ENCODE data around the gene WDR18. TPM values are rescaled to one million over a fixed set of nuclear protein-coding genes. Genes with fewer than 3 reads are reported as not detected.

WDR18 gene
- total and polyA plus RNA-seq, 4 experiments from 2014 or later: 44.3 to 79.7 (median 57.1) TPM

DNA sequence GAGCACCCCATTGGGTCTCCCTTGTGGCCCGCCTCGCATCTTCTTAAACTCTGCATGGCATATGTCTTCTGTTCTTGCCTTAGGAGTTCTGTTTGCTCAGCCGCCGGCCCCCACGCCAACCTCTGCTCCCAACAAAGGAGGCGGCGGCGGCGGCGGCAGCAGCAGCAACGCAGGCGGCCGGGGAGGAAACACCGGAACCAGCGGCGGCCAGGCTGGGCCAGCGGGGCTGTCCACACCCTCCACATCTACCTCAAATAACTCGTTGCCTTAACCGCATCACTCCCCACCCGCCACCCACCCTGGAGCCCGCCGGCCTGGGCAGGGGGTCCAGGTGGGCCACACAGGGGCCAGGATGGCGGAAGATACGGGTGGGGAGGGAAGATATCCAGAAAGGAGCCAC is 12.3 kb upstream of the WDR18 start:
- intact Hi-C loops (cut with micrococcal nuclease): no loop called here
- no peaks in the 10 kb centered on the region for H3K27me3 Mint-ChIP-seq
- POLR2A ChIA-PET (ENCODE audit: partially characterized antibody): interaction anchor here (1.0 kb wide), 1 partner anchor 12 kb away, joined by 3 read pairs; the partner anchor contains the start of gene WDR18

DNA sequence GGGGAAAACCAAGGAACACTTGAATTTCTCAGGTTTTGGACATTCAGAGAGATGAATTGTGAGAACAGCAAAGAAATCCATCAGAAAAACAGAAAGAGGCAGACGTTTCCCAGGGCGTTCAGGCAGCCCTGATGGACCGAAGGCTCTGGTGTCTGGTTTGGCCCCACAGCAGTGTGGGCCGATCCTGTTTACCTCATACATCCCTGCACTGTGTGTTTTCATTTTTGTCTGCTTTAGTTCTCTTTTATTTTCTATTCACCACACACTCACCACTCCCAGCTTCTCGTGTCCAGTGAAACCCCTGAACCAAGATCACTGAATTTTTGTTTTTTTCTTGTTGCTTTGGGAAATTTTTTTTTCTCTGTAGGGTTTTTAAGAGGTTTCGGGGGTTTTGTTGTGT is 11.9 kb upstream of the WDR18 start:
- no peak for DNase-seq
- Mint-ChIP-seq H3K4me3 (no peak overlapping the region), H3K36me3 (peaks cover 16 to 26% of the 10 kb centered on the region in 2 donors), H3K27me3 (no peaks in the 10 kb centered on the region), H3K27ac (no peak overlapping the region), H3K4me1 (no peaks in the 10 kb centered on the region), H3K9me3 (peaks cover 0 to 9% (median 6%) of the 10 kb centered on the region in 8 donors)
- Histone ChIP-seq H3K4me3 (ENCODE audit: low read length in 2 of 2) (no peak overlapping the region), H3K27me3 (ENCODE audit: insufficient read depth, low read length) (no peaks in the 10 kb centered on the region), H3K36me3 (ENCODE audit: insufficient read depth, low read length) (peaks cover 4% of the 10 kb centered on the region), H3K9me3 (ENCODE audit: control insufficient read depth in 1 of 2, low read length in 2 of 2) (peaks cover 0 to 7% of the 10 kb centered on the region in 2 donors), H3K27ac (ENCODE audit: low read depth, low read length) (no peak overlapping the region), H3K4me1 (ENCODE audit: insufficient read depth, low read length) (no peaks in the 10 kb centered on the region)
- intact Hi-C loops (cut with micrococcal nuclease): no loop called here
- CTCF ChIA-PET (ENCODE audit: partially characterized antibody): interaction anchor here (1.9 kb wide), 1 partner anchor 108 kb away, joined by 7 read pairs; no protein-coding TSS in a partner anchor
- POLR2A ChIA-PET (ENCODE audit: partially characterized antibody): no interaction called here

More for the DNA sequence above, 12.3 kb upstream of the WDR18 start:
- no peak overlapping the region for H3K4me3 ChIP-seq (ENCODE audit: low read length in 2 of 2)
- H3K9me3 ChIP-seq (ENCODE audit: control insufficient read depth in 1 of 2, low read length in 2 of 2): peaks cover 0 to 7% of the 10 kb centered on the region in 2 donors
- no peaks in the 10 kb centered on the region for H3K27me3 ChIP-seq (ENCODE audit: insufficient read depth, low read length)
- Mint-ChIP-seq H3K27ac (no peak overlapping the region), H3K4me3 (no peak overlapping the region), H3K9me3 (peaks cover 0 to 9% (median 6%) of the 10 kb centered on the region in 8 donors), H3K4me1 (no peaks in the 10 kb centered on the region), H3K36me3 (peaks cover 17 to 27% of the 10 kb centered on the region in 2 donors)
- H3K27ac ChIP-seq (ENCODE audit: low read depth, low read length): no peak overlapping the region
- no peaks in the 10 kb centered on the region for H3K4me1 ChIP-seq (ENCODE audit: insufficient read depth, low read length)
- H3K36me3 ChIP-seq (ENCODE audit: insufficient read depth, low read length): peaks cover 4% of the 10 kb centered on the region
- DNase-seq: no peak
- CTCF ChIA-PET (ENCODE audit: partially characterized antibody): interaction anchor here (1.1 kb wide), 1 partner anchor 10 kb away, joined by 3 read pairs; no protein-coding TSS in a partner anchor

DNA sequence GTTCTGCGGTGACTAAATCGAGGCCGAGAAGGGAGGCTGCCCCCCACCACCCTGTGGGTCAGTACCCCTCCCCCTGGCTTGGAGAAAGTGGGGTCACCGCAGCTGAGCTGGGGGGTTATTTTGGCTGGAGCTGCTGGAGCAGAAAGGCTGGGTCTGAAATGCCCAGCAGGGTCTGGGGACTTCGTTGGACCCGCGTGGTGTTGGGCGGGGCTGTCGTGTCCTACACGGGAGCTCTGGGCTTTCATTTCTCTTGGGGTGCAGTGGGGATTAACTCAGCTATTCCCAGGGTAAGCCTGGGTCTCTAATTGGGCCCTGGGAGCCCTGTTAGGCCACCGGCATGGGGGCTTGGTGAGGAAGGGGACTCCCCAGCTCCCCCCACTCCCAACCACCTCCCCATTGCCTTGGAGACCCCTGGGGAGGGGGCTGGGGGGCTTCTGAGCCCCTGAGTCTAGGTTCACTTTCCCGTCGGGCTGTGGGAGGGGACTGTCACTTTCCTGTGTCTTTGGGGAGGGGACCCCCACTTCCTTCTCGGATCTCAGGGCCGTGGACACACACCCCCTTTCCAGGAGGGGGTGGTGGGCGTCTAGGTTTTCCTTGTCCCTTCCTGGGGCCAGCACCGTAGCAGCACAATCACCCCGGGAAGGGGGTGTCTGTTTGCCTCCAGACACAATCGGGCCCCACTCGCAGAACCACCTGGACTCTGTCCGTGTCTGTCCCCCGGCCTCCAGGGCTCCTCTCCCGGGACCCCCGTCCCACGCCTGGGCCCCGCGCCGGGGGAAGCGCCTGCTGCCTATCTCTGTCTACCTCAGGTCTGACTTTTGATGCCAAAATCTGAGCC is 10.2 kb upstream of the WDR18 start:
- Histone ChIP-seq H3K27ac (ENCODE audit: low read depth, low read length) (no peak overlapping the region), H3K36me3 (ENCODE audit: insufficient read depth, low read length) (no peaks in the 10 kb centered on the region), H3K9me3 (ENCODE audit: control insufficient read depth in 1 of 2, low read length in 2 of 2) (peaks cover 0 to 7% of the 10 kb centered on the region in 2 donors), H3K4me3 (ENCODE audit: low read length in 2 of 2) (no peak overlapping the region), H3K4me1 (ENCODE audit: insufficient read depth, low read length) (no peaks in the 10 kb centered on the region), H3K27me3 (ENCODE audit: insufficient read depth, low read length) (no peaks in the 10 kb centered on the region)
- no peaks in the 10 kb centered on the region for H3K27me3 Mint-ChIP-seq
- intact Hi-C loops (cut with micrococcal nuclease): no loop called here
- POLR2A ChIA-PET (ENCODE audit: partially characterized antibody): interaction anchor here (1.2 kb wide), 1 partner anchor 10 kb away, joined by 4 read pairs; the partner anchor contains the start of gene WDR18
- H3K27ac Mint-ChIP-seq: no peak overlapping the region
- peaks cover 0 to 9% (median 6%) of the 10 kb centered on the region in 8 donors for H3K9me3 Mint-ChIP-seq
- H3K36me3 Mint-ChIP-seq: peaks cover 8 to 16% of the 10 kb centered on the region in 2 donors
- CTCF ChIA-PET (ENCODE audit: partially characterized antibody): interaction anchor here (1.0 to 1.9 kb wide), 3 partner anchors 8 to 110 kb away, joined by 3 to 7 read pairs (median 3); no protein-coding TSS in a partner anchor
- H3K4me3 Mint-ChIP-seq: no peak overlapping the region
- H3K4me1 Mint-ChIP-seq: no peaks in the 10 kb centered on the region
- DNase-seq: peak in 1 of 5 donors; percentile 13

DNA sequence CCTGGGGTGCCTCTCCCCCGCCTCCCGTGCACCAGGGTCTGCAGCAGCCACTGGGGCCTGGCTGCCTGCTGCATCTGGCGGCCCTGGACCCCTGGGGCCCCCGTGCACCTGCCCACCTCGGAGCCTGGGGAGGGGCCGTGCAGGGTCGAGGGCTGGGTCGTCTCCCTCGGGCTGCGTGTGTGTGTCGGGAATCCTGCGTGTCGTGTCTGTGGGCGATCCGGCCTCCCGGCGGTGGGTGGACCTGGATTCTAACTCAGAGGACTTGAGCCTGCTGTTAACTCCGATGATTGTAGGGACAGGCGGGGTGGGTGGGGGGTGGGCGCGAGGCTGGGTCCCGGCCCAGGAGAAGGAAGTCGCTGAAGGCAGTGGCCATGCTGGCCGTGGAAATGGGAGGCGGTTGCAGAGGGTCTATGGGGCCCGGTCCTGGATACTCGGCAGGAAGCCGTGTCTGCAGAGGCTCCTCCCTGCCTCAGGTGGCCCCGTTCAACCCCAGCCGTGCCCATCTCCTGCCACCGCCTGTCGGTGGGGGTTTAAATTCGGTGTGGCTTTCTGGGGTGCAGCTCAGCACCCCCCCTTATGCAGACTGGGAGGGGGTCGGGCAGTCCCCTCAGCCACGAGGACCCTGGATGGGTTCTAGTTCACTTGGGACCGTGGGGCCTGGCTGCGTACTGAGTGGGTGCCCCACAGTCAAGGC is 9.4 kb upstream of the WDR18 start:
- no peaks in the 10 kb centered on the region for H3K4me1 Mint-ChIP-seq
- no peak overlapping the region for H3K27ac ChIP-seq (ENCODE audit: low read depth, low read length)
- no peaks in the 10 kb centered on the region for H3K27me3 ChIP-seq (ENCODE audit: insufficient read depth, low read length)
- POLR2A ChIA-PET (ENCODE audit: partially characterized antibody): no interaction called here
- peaks cover 0 to 9% (median 6%) of the 10 kb centered on the region in 8 donors for H3K9me3 Mint-ChIP-seq
- H3K4me3 ChIP-seq (ENCODE audit: low read length in 2 of 2): no peak overlapping the region
- peaks cover 0 to 7% of the 10 kb centered on the region in 2 donors for H3K9me3 ChIP-seq (ENCODE audit: control insufficient read depth in 1 of 2, low read length in 2 of 2)
- no peak overlapping the region for H3K4me3 Mint-ChIP-seq
- intact Hi-C loops (cut with micrococcal nuclease): no loop called here
- DNase-seq: peak in 1 of 5 donors; percentile 14
- no peak overlapping the region for H3K27ac Mint-ChIP-seq
- H3K36me3 Mint-ChIP-seq: peaks cover 8 to 16% of the 10 kb centered on the region in 2 donors
- H3K4me1 ChIP-seq (ENCODE audit: insufficient read depth, low read length): no peaks in the 10 kb centered on the region
- H3K27me3 Mint-ChIP-seq: no peaks in the 10 kb centered on the region
- no peaks in the 10 kb centered on the region for H3K36me3 ChIP-seq (ENCODE audit: insufficient read depth, low read length)
- CTCF ChIA-PET (ENCODE audit: partially characterized antibody): no interaction called here

DNA sequence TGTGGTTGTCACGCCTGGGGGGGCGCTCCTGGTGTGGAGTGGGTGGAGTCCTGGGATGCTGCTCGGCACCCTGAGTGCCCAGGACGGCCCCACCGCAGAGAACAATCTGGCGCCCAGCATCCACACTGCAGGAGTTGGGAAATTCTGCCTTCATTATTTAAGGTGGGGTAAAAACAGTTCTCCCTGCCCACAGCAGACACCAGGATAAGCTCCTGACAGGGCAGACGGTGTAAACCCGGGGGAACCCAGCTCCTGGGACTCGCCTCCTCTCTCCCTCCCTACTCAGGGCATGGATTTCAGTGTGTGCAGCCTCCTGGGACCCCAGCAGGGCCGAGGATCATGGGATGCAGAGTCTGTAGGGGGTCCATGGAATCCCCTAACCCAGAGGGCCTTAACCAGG is 7.7 kb upstream of the WDR18 start:
- Mint-ChIP-seq H3K36me3 (peaks cover 3 to 7% of the 10 kb centered on the region in 2 donors), H3K27me3 (no peaks in the 10 kb centered on the region), H3K9me3 (peaks cover 0 to 2% (median 0%) of the 10 kb centered on the region in 8 donors), H3K4me1 (no peaks in the 10 kb centered on the region), H3K27ac (no peak overlapping the region), H3K4me3 (no peak overlapping the region)
- no peak overlapping the region for H3K27ac ChIP-seq (ENCODE audit: low read depth, low read length)
- H3K27me3 ChIP-seq (ENCODE audit: insufficient read depth, low read length): no peaks in the 10 kb centered on the region
- ChIA-PET POLR2A (ENCODE audit: partially characterized antibody) (no interaction called here), CTCF (ENCODE audit: partially characterized antibody) (interaction anchor here (0.6 kb wide), 1 partner anchor 50 kb away, joined by 4 read pairs; no protein-coding TSS in a partner anchor)
- peak in 1 of 5 donors; percentile 10 for DNase-seq
- no peaks in the 10 kb centered on the region for H3K4me1 ChIP-seq (ENCODE audit: insufficient read depth, low read length)
- intact Hi-C loops (cut with micrococcal nuclease): no loop called here
- H3K4me3 ChIP-seq (ENCODE audit: low read length in 2 of 2): no peak overlapping the region
- no peaks in the 10 kb centered on the region for H3K9me3 ChIP-seq (ENCODE audit: control insufficient read depth in 1 of 2, low read length in 2 of 2)
- no peaks in the 10 kb centered on the region for H3K36me3 ChIP-seq (ENCODE audit: insufficient read depth, low read length)

DNA sequence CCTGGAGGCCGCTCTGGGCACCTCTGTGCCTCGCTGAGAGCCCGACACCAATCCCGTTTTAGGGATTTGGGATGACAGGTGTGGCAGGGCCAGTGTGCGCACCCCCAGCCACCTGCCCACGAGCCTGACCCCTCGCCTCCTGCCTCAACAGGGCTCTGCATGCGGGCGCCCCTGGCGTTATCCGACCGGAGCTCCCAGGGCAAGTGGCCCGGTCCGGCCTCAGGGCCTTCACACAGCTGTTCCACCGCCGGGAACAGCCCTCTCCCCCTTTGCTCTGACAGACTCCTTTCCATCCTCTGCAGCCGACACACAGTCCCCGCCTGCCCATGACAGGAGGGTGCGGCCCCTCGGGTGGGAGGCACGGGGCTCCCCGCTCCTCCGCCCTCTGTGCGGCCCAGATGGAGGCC is 7.1 kb upstream of the WDR18 start:
- POLR2A ChIA-PET (ENCODE audit: partially characterized antibody): no interaction called here
- CTCF ChIA-PET (ENCODE audit: partially characterized antibody): no interaction called here

DNA sequence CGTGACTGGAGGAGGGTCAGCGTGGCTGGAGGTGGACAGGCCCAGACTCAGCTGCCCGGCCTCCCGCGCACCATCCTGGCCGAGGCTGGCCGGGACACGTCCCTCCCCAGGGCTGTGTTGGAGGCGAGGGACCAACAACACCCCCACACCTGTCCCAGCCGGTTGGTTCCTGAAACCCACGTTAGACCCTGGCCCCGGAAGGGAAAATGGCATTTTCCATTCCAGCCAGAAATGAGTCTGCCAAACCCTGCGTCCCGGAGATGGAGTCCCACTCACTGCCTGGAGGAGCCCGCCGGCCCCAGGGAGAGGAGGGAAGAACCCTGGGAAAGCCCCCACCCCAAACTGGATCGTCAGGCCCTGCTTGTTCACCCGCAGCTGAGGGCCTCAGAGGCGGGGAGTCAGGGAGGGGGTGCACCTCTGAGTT is 4.8 kb upstream of the WDR18 start:
- intact Hi-C loops (cut with micrococcal nuclease): no loop called here
- Histone ChIP-seq H3K4me1 (ENCODE audit: insufficient read depth, low read length) (peaks cover 12% of the 10 kb centered on the region), H3K9me3 (ENCODE audit: control insufficient read depth in 1 of 2, low read length in 2 of 2) (no peaks in the 10 kb centered on the region), H3K4me3 (ENCODE audit: low read length in 2 of 2) (no peak overlapping the region), H3K27ac (ENCODE audit: low read depth, low read length) (no peak overlapping the region), H3K27me3 (ENCODE audit: insufficient read depth, low read length) (no peaks in the 10 kb centered on the region), H3K36me3 (ENCODE audit: insufficient read depth, low read length) (no peaks in the 10 kb centered on the region)
- no peak overlapping the region for H3K4me3 Mint-ChIP-seq
- H3K36me3 Mint-ChIP-seq: peaks cover 0 to 2% of the 10 kb centered on the region in 2 donors
- peaks cover 0 to 10% (median 1%) of the 10 kb centered on the region in 4 donors for H3K4me1 Mint-ChIP-seq
- DNase-seq: peak in 1 of 5 donors; percentile 14
- ChIA-PET CTCF (ENCODE audit: partially characterized antibody) (interaction anchor here (6.5 kb wide), 1 partner anchor 57 kb away, joined by 118 read pairs; no protein-coding TSS in a partner anchor), POLR2A (ENCODE audit: partially characterized antibody) (no interaction called here)
- no peak overlapping the region for H3K27ac Mint-ChIP-seq
- no peaks in the 10 kb centered on the region for H3K9me3 Mint-ChIP-seq
- no peaks in the 10 kb centered on the region for H3K27me3 Mint-ChIP-seq

More for the DNA sequence above, 7.1 kb upstream of the WDR18 start:
- Histone ChIP-seq H3K36me3 (ENCODE audit: insufficient read depth, low read length) (no peaks in the 10 kb centered on the region), H3K27ac (ENCODE audit: low read depth, low read length) (no peak overlapping the region), H3K4me1 (ENCODE audit: insufficient read depth, low read length) (no peaks in the 10 kb centered on the region), H3K9me3 (ENCODE audit: control insufficient read depth in 1 of 2, low read length in 2 of 2) (no peaks in the 10 kb centered on the region), H3K27me3 (ENCODE audit: insufficient read depth, low read length) (no peaks in the 10 kb centered on the region), H3K4me3 (ENCODE audit: low read length in 2 of 2) (no peak overlapping the region)
- peaks cover 0 to 2% (median 0%) of the 10 kb centered on the region in 8 donors for H3K9me3 Mint-ChIP-seq
- H3K27me3 Mint-ChIP-seq: no peaks in the 10 kb centered on the region
- H3K4me3 Mint-ChIP-seq: no peak overlapping the region
- H3K27ac Mint-ChIP-seq: no peak overlapping the region
- intact Hi-C loops (cut with micrococcal nuclease): no loop called here
- no peaks in the 10 kb centered on the region for H3K4me1 Mint-ChIP-seq
- H3K36me3 Mint-ChIP-seq: peaks cover 3 to 6% of the 10 kb centered on the region in 2 donors
- peak in 1 of 5 donors; percentile 3 for DNase-seq

Measured in CD4-positive, alpha-beta memory T cell (primary cell).